Amygdala (tissue), 56 donors: Measurements from ENCODE around the gene CBL.
"Not testable (repeated sequence)": the region's sequence is repeated elsewhere in the genome, so short reads cannot be mapped to it uniquely, and the experiment has no call there.

Experiments
- DNase-seq, 56 donors: peaks; one replicate each; lab custom pipeline; 2025; lab: John Stamatoyannopoulos, UW

Gene CBL

GRCh38 chr11:119206511-119207414 lies 624 bp downstream of the CBL start:
- DNase-seq, result peak in 21 of 56 donors; percentile 13 to 74 (median 41)

GRCh38 chr11:119207415-119207960 lies 1.3 kb downstream of the CBL start:
- DNase-seq, result no peak

- no peak for DNase-seq
These were observed 3.0 kb downstream of the CBL start for GRCh38 chr11:119209186-119209585.

GRCh38 chr11:119210050-119210449 lies 3.9 kb downstream of the CBL start:
- no peak for DNase-seq

- DNase-seq, result no peak
These were observed 12.2 kb downstream of the CBL start for GRCh38 chr11:119218141-119218878.

GRCh38 chr11:119222308-119222707 lies 16.2 kb downstream of the CBL start:
- peak in 11 of 56 donors; percentile 1 to 73 (median 7) for DNase-seq

GRCh38 chr11:119222891-119223290 lies 16.8 kb downstream of the CBL start:
- DNase-seq, result no peak

- no peak for DNase-seq
These were observed 17.7 kb downstream of the CBL start for GRCh38 chr11:119223856-119224255.

- DNase-seq, result not testable (repeated sequence)
These were observed 22.6 kb downstream of the CBL start for GRCh38 chr11:119228535-119229287.

GRCh38 chr11:119229288-119229672 lies 23.1 kb downstream of the CBL start:
- DNase-seq, result no peak

GRCh38 chr11:119229741-119230140 lies 23.6 kb downstream of the CBL start:
- DNase-seq, result no peak

GRCh38 chr11:119236490-119236889 lies 30.4 kb downstream of the CBL start:
- DNase-seq, result no peak

GRCh38 chr11:119236891-119237290 lies 30.8 kb downstream of the CBL start:
- no peak for DNase-seq

- no peak for DNase-seq
These were observed 31.4 kb downstream of the CBL start for GRCh38 chr11:119237515-119237914.

- DNase-seq, result no peak
These were observed 42.9 kb downstream of the CBL start for GRCh38 chr11:119248750-119249670.

GRCh38 chr11:119249671-119250010 lies 43.5 kb downstream of the CBL start:
- DNase-seq, result no peak

GRCh38 chr11:119251114-119251513 lies 45.0 kb downstream of the CBL start:
- DNase-seq, result no peak

GRCh38 chr11:119254239-119254638 lies 48.1 kb downstream of the CBL start:
- DNase-seq, result no peak

GRCh38 chr11:119258180-119258579 lies 52.0 kb downstream of the CBL start:
- no peak for DNase-seq

GRCh38 chr11:119258983-119259382 lies 52.8 kb downstream of the CBL start:
- DNase-seq, result no peak
